ENCODE data around the gene ID3. TPM values are rescaled to one million over a fixed set of nuclear protein-coding genes. Genes with fewer than 3 reads are reported as not detected.
"Not testable (repeated sequence)": the region's sequence is repeated elsewhere in the genome, so short reads cannot be mapped to it uniquely, and the experiment has no call there.

ID3 gene
- total RNA-seq, 1 donor from 2014 or later = 495 TPM

- no peak for DNase-seq (ENCODE audit: extremely low spot score, unreplicated experiment)
- no peak overlapping the region for H3K4me3 Mint-ChIP-seq
- H3K27me3 Mint-ChIP-seq = no peaks in the 10 kb centered on the region
- H3K4me1 Mint-ChIP-seq (ENCODE audit: unreplicated experiment) = peaks cover 59% of the 10 kb centered on the region
- no peak overlapping the region for H3K27ac Mint-ChIP-seq
- no peak for TF ChIP-seq CTCF (conservative IDR thresholded peaks at IDR 0.05)
- H3K36me3 Mint-ChIP-seq = no peaks in the 10 kb centered on the region
- no peaks in the 10 kb centered on the region for H3K9me3 Mint-ChIP-seq
These were observed 30.9 kb upstream of the ID3 start for GRCh38 chr1:23590058-23590783.

- Mint-ChIP-seq H3K27me3 (no peaks in the 10 kb centered on the region), H3K27ac (no peak overlapping the region), H3K36me3 (no peaks in the 10 kb centered on the region), H3K4me1 (ENCODE audit: unreplicated experiment) (peaks cover 55% of the 10 kb centered on the region), H3K4me3 (no peak overlapping the region), H3K9me3 (no peaks in the 10 kb centered on the region)
- no peak for DNase-seq (ENCODE audit: extremely low spot score, unreplicated experiment)
- no peak for TF ChIP-seq CTCF (conservative IDR thresholded peaks at IDR 0.05)
These were observed 30.3 kb upstream of the ID3 start for GRCh38 chr1:23589585-23589986.

GRCh38 chr1:23588749-23589548 is 29.6 kb upstream of the ID3 start:
- H3K4me1 Mint-ChIP-seq (ENCODE audit: unreplicated experiment) = peaks cover 53% of the 10 kb centered on the region
- H3K4me3 Mint-ChIP-seq = no peak overlapping the region
- peak overlapping the region; percentile 9 for H3K27ac Mint-ChIP-seq
- TF ChIP-seq CTCF (conservative IDR thresholded peaks at IDR 0.05) = no peak
- H3K9me3 Mint-ChIP-seq = no peaks in the 10 kb centered on the region
- H3K36me3 Mint-ChIP-seq = no peaks in the 10 kb centered on the region
- no peak for DNase-seq (ENCODE audit: extremely low spot score, unreplicated experiment)
- H3K27me3 Mint-ChIP-seq = no peaks in the 10 kb centered on the region

GRCh38 chr1:23585321-23586022 is 26.2 kb upstream of the ID3 start:
- H3K4me1 Mint-ChIP-seq (ENCODE audit: unreplicated experiment) = peaks cover 43% of the 10 kb centered on the region
- H3K27ac Mint-ChIP-seq = peak overlapping the region; percentile 82
- DNase-seq (ENCODE audit: extremely low spot score, unreplicated experiment) = no peak
- H3K27me3 Mint-ChIP-seq = no peaks in the 10 kb centered on the region
- no peaks in the 10 kb centered on the region for H3K36me3 Mint-ChIP-seq
- no peaks in the 10 kb centered on the region for H3K9me3 Mint-ChIP-seq
- no peak for TF ChIP-seq CTCF (conservative IDR thresholded peaks at IDR 0.05)
- H3K4me3 Mint-ChIP-seq = no peak overlapping the region

- peaks cover 30% of the 10 kb centered on the region for H3K4me1 Mint-ChIP-seq (ENCODE audit: unreplicated experiment)
- not testable (repeated sequence) for H3K9me3 Mint-ChIP-seq; H3K27ac Mint-ChIP-seq; DNase-seq (ENCODE audit: extremely low spot score, unreplicated experiment); H3K27me3 Mint-ChIP-seq; H3K36me3 Mint-ChIP-seq; H3K4me3 Mint-ChIP-seq
These were observed 24.4 kb upstream of the ID3 start for GRCh38 chr1:23583727-23584126.
